PFSK-1 (cell line): ENCODE measurements around the gene RPL18A.

Experiments
- POLR2AphosphoS5 ChIP-seq: IDR thresholded peaks from 2 replicates; pipeline ENCODE4 v1.6.1; 2012; ENCODE audit warnings: low read depth, mild to moderate bottlenecking, control low read depth, low read length, moderate library complexity
- SIN3A ChIP-seq: IDR thresholded peaks from 2 replicates; pipeline ENCODE4 v1.6.1; 2012; ENCODE audit warnings: mild to moderate bottlenecking, low read length, moderate library complexity, borderline replicate concordance; ENCODE audit not compliant: insufficient read depth
- TAF1 ChIP-seq: IDR thresholded peaks from 2 replicates; pipeline ENCODE4 v1.6.1; 2012; ENCODE audit warnings: low read length, control low read depth, borderline replicate concordance; ENCODE audit not compliant: insufficient read depth

DNA sequence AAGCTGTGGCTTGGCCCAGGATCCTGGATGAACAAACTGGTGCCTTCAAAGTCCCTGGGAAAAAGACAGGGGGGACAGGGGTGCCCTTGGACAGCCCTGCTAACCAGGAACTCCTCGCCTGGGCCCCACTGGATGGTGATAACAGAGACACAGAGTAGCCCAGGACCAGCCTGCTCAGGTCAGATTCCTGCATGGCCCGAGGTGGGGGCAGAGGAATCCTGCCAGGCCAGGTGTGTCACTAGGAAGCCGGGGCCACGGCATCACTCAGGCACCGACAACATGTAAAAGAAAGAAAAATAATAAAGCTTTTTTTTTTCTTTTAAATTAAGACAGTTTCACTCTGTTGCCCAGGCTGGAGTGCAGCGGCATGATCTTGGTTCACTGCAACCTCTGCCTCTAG is 5.6 kb upstream of the RPL18A start:
- no peak for TF ChIP-seq SIN3A
- no peak for TF ChIP-seq POLR2AphosphoS5
- no peak for TF ChIP-seq TAF1
